HG03108 (cell line): ENCODE results near the gene SOX5.
"Not testable (repeated sequence)": the region's sequence is repeated elsewhere in the genome, so short reads cannot be mapped to it uniquely, and the experiment has no call there.

Source experiments
- ATAC-seq: cut with Tn5 transposase; IDR thresholded peaks from one replicate; pipeline ENCODE4 v1.9.1; 2021; ENCODE audit warnings: moderate library complexity; ENCODE audit not compliant: unreplicated experiment

Gene SOX5

GRCh38 chr12:23911574-23911973 lies 37.9 kb downstream of the SOX5 start:
- no peak for ATAC-seq

GRCh38 chr12:23909551-23909950 lies 39.9 kb downstream of the SOX5 start:
- no peak for ATAC-seq

GRCh38 chr12:23906329-23906728 lies 43.1 kb downstream of the SOX5 start:
- ATAC-seq: no peak

GRCh38 chr12:23899434-23899833 lies 50.0 kb downstream of the SOX5 start:
- no peak for ATAC-seq

- no peak for ATAC-seq
These were observed 51.3 kb downstream of the SOX5 start for GRCh38 chr12:23898121-23898520.

GRCh38 chr12:23895792-23896218 lies 53.7 kb downstream of the SOX5 start:
- no peak for ATAC-seq

- no peak for ATAC-seq
These were observed 55.9 kb downstream of the SOX5 start for GRCh38 chr12:23893611-23894010.

GRCh38 chr12:23891115-23891514 lies 58.4 kb downstream of the SOX5 start:
- ATAC-seq: no peak

GRCh38 chr12:23889069-23889440 lies 60.4 kb downstream of the SOX5 start:
- ATAC-seq: no peak

GRCh38 chr12:23888396-23889068 lies 60.9 kb downstream of the SOX5 start:
- no peak for ATAC-seq

GRCh38 chr12:23887055-23887835 lies 62.2 kb downstream of the SOX5 start:
- no peak for ATAC-seq

- ATAC-seq: no peak
These were observed 64.1 kb downstream of the SOX5 start for GRCh38 chr12:23885394-23885793.

GRCh38 chr12:23884909-23885308 lies 64.6 kb downstream of the SOX5 start:
- ATAC-seq: no peak

- no peak for ATAC-seq
These were observed 68.5 kb downstream of the SOX5 start for GRCh38 chr12:23880988-23881387.

GRCh38 chr12:23876618-23877017 lies 72.9 kb downstream of the SOX5 start:
- ATAC-seq: not testable (repeated sequence)

- ATAC-seq: no peak
These were observed 81.7 kb downstream of the SOX5 start for GRCh38 chr12:23867794-23868193.

GRCh38 chr12:23862701-23863100 lies 86.8 kb downstream of the SOX5 start:
- ATAC-seq: no peak

- no peak for ATAC-seq
These were observed 89.5 kb downstream of the SOX5 start for GRCh38 chr12:23860019-23860418.

GRCh38 chr12:23857178-23857577 lies 92.3 kb downstream of the SOX5 start:
- ATAC-seq: no peak

- no peak for ATAC-seq
These were observed 93.7 kb downstream of the SOX5 start for GRCh38 chr12:23855813-23856212.

- ATAC-seq: no peak
These were observed 94.9 kb downstream of the SOX5 start for GRCh38 chr12:23854598-23854997.

GRCh38 chr12:23853640-23854039 lies 95.8 kb downstream of the SOX5 start:
- ATAC-seq: no peak
